Measurements from ENCODE around the gene MLNR. TPM values are rescaled to one million over a fixed set of nuclear protein-coding genes. Genes with fewer than 3 reads are reported as not detected.

Gene MLNR
- total and polyA plus RNA-seq, 9 of the 15 experiments (the other 6 are each of a cell fraction or from before 2014, with no cell fraction given), result not detected

GRCh38 chr13:49247643-49248621 is 27.8 kb downstream of the MLNR start, which contains the start of gene CDADC1 (continued):
- TF ChIP-seq, protein P1, sequence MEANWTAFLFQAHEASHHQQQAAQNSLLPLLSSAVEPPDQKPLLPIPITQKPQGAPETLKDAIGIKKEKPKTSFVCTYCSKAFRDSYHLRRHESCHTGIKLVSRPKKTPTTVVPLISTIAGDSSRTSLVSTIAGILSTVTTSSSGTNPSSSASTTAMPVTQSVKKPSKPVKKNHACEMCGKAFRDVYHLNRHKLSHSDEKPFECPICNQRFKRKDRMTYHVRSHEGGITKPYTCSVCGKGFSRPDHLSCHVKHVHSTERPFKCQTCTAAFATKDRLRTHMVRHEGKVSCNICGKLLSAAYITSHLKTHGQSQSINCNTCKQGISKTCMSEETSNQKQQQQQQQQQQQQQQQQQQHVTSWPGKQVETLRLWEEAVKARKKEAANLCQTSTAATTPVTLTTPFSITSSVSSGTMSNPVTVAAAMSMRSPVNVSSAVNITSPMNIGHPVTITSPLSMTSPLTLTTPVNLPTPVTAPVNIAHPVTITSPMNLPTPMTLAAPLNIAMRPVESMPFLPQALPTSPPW (CRISPR knock-in tag; IDR thresholded peaks at IDR 0.05), result peak; percentile 73
- TF ChIP-seq SIN3A (IDR thresholded peaks at IDR 0.05; ENCODE audit: borderline replicate concordance in 2 of 2, control insufficient read depth in 1 of 2, low read depth in 2 of 2, low read length in 2 of 2) (peak in 1 of 2 experiments; percentile 92; a peak in 3 of 4 replicates), THAP7 (CRISPR knock-in tag; IDR thresholded peaks at IDR 0.05) (no peak), ZNF561 (CRISPR knock-in tag; conservative IDR thresholded peaks at IDR 0.05) (no peak), CBX3 (IDR thresholded peaks at IDR 0.05; ENCODE audit: borderline replicate concordance in 1 of 2, low read length in 2 of 2) (no peak), ZNF217 (CRISPR knock-in tag; IDR thresholded peaks at IDR 0.05) (no peak), RBM22 (IDR thresholded peaks at IDR 0.05; ENCODE audit: low read depth, low read length, poor library complexity, severe bottlenecking) (no peak), SMARCB1 (IDR thresholded peaks at IDR 0.05; ENCODE audit: insufficient read length, low read depth) (no peak), MECOM (CRISPR knock-in tag; IDR thresholded peaks at IDR 0.05) (no peak), FOXM1 (IDR thresholded peaks at IDR 0.05; ENCODE audit: low read depth) (peak; percentile 21; the same call in 1 of the 2 replicates), FOXM1 (CRISPR knock-in tag; IDR thresholded peaks at IDR 0.05; ENCODE audit: low read depth) (no peak), ZNF696 (CRISPR knock-in tag; conservative IDR thresholded peaks at IDR 0.05) (no peak), MTA3 (IDR thresholded peaks at IDR 0.05; ENCODE audit: borderline replicate concordance) (0 out of 2 replicates have a peak, but pooled peaks have one; percentile 26), RAD51 (IDR thresholded peaks at IDR 0.05; ENCODE audit: borderline replicate concordance, low read depth) (no peak), NEUROD1 (IDR thresholded peaks at IDR 0.05; ENCODE audit: borderline replicate concordance, low read depth, low read length, partially characterized antibody) (peak; percentile 15), ZBTB33 (CRISPR knock-in tag; IDR thresholded peaks at IDR 0.05) (0 out of 2 replicates have a peak, but pooled peaks have one; percentile 12)
- TF ChIP-seq, protein P2, sequence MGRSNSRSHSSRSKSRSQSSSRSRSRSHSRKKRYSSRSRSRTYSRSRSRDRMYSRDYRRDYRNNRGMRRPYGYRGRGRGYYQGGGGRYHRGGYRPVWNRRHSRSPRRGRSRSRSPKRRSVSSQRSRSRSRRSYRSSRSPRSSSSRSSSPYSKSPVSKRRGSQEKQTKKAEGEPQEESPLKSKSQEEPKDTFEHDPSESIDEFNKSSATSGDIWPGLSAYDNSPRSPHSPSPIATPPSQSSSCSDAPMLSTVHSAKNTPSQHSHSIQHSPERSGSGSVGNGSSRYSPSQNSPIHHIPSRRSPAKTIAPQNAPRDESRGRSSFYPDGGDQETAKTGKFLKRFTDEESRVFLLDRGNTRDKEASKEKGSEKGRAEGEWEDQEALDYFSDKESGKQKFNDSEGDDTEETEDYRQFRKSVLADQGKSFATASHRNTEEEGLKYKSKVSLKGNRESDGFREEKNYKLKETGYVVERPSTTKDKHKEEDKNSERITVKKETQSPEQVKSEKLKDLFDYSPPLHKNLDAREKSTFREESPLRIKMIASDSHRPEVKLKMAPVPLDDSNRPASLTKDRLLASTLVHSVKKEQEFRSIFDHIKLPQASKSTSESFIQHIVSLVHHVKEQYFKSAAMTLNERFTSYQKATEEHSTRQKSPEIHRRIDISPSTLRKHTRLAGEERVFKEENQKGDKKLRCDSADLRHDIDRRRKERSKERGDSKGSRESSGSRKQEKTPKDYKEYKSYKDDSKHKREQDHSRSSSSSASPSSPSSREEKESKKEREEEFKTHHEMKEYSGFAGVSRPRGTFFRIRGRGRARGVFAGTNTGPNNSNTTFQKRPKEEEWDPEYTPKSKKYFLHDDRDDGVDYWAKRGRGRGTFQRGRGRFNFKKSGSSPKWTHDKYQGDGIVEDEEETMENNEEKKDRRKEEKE (IDR thresholded peaks at IDR 0.05; ENCODE audit: borderline replicate concordance in 1 of 2, control insufficient read depth in 1 of 2, low read depth in 2 of 2, low read length in 1 of 2), result no peak
